ENCODE data around the gene UBE2H. TPM values are rescaled to one million over a fixed set of nuclear protein-coding genes. Genes with fewer than 3 reads are reported as not detected.
"Not testable (repeated sequence)": the region's sequence is repeated elsewhere in the genome, so short reads cannot be mapped to it uniquely, and the experiment has no call there.

The UBE2H gene
- total RNA-seq, 2 donors from 2014 or later: 92.6 to 93.4 TPM

- WGBS, 2 donors: 56 to 59% methylated on average over 5 of the region's 5 CpGs
- DNase-seq: no peak
- Histone ChIP-seq H3K27me3 (no peaks in the 10 kb centered on the region), H3K4me1 (peaks cover 75% of the 10 kb centered on the region), H3K36me3 (replicated peaks in 1 of 2; ENCODE audit: insufficient read depth in 1 of 2, low read depth in 2 of 2) (peaks cover 0 to 1% of the 10 kb centered on the region in 2 donors), H3K4me3 (no peak overlapping the region), H3K9me3 (no peaks in the 10 kb centered on the region), H3K27ac (peak overlapping the region in 3 of 4 donors; percentile 3 to 36 (median 16))
- no peak for TF ChIP-seq POLR2A (IDR thresholded peaks at IDR 0.05)
- no peak for TF ChIP-seq CTCF (IDR thresholded peaks at IDR 0.05)
- intact Hi-C loops (cut with DNase I): no loop called here
- no peak for ATAC-seq
Observed at GRCh38 chr7:129898502-129899160, 54.1 kb downstream of the UBE2H start.

GRCh38 chr7:129898007-129898406 is 54.8 kb downstream of the UBE2H start:
- intact Hi-C loops (cut with DNase I): no loop called here
- ATAC-seq (no peak), DNase-seq (no peak)
- H3K27ac ChIP-seq: peak overlapping the region in 3 of 4 donors; percentile 3 to 36 (median 16)
- peaks cover 75% of the 10 kb centered on the region for H3K4me1 ChIP-seq
- TF ChIP-seq CTCF (IDR thresholded peaks at IDR 0.05) (no peak), POLR2A (IDR thresholded peaks at IDR 0.05) (no peak)
- H3K36me3 ChIP-seq (replicated peaks in 1 of 2; ENCODE audit: insufficient read depth in 1 of 2, low read depth in 2 of 2): peaks cover 0 to 1% of the 10 kb centered on the region in 2 donors
- H3K4me3 ChIP-seq: no peak overlapping the region
- no peaks in the 10 kb centered on the region for H3K27me3 ChIP-seq
- H3K9me3 ChIP-seq: no peaks in the 10 kb centered on the region

GRCh38 chr7:129896568-129897382 is 56.0 kb downstream of the UBE2H start:
- intact Hi-C loops (cut with DNase I): no loop called here
- ATAC-seq (peak; percentile 28), DNase-seq (no peak)
- 49 to 52% methylated on average over 6 of the region's 6 CpGs for WGBS, 2 donors
- Histone ChIP-seq H3K4me1 (peaks cover 65% of the 10 kb centered on the region), H3K4me3 (no peak overlapping the region), H3K27ac (peak overlapping the region in 2 of 4 donors; percentile 39 to 60), H3K9me3 (no peaks in the 10 kb centered on the region), H3K36me3 (replicated peaks in 1 of 2; ENCODE audit: insufficient read depth in 1 of 2, low read depth in 2 of 2) (peaks cover 0 to 1% of the 10 kb centered on the region in 2 donors), H3K27me3 (no peaks in the 10 kb centered on the region)
- no peak for TF ChIP-seq POLR2A (IDR thresholded peaks at IDR 0.05)
- no peak for TF ChIP-seq CTCF (IDR thresholded peaks at IDR 0.05)

GRCh38 chr7:129894184-129894583 is 58.6 kb downstream of the UBE2H start:
- H3K27me3 ChIP-seq; DNase-seq; ATAC-seq; H3K36me3 ChIP-seq (replicated peaks in 1 of 2; ENCODE audit: insufficient read depth in 1 of 2, low read depth in 2 of 2); intact Hi-C loops (cut with DNase I); H3K4me3 ChIP-seq; H3K9me3 ChIP-seq: not testable (repeated sequence)
- 63 to 64% methylated on average over 7 of the region's 7 CpGs for WGBS, 2 donors
- Histone ChIP-seq H3K27ac (peak overlapping the region in 1 of 4 donors; percentile 5), H3K4me1 (peaks cover 67% of the 10 kb centered on the region)

- Histone ChIP-seq H3K36me3 (replicated peaks in 1 of 2; ENCODE audit: insufficient read depth in 1 of 2, low read depth in 2 of 2) (no peaks in the 10 kb centered on the region), H3K27me3 (no peaks in the 10 kb centered on the region), H3K4me1 (peaks cover 67% of the 10 kb centered on the region), H3K4me3 (no peak overlapping the region), H3K9me3 (no peaks in the 10 kb centered on the region), H3K27ac (peak overlapping the region in 3 of 4 donors; percentile 7 to 45 (median 32))
- TF ChIP-seq POLR2A (IDR thresholded peaks at IDR 0.05) (no peak), CTCF (IDR thresholded peaks at IDR 0.05) (no peak)
- WGBS, 2 donors: 75 to 78% methylated on average over 9 of the region's 9 CpGs
- no peak for ATAC-seq
- intact Hi-C loops (cut with DNase I): no loop called here
- DNase-seq: no peak
Observed at GRCh38 chr7:129890090-129890489, 62.7 kb downstream of the UBE2H start.

Measured in body of pancreas (tissue), 4 donors.